ENCODE measurements around the gene CARMIL3.
"Not testable (repeated sequence)": the region's sequence is repeated elsewhere in the genome, so short reads cannot be mapped to it uniquely, and the experiment has no call there.

DNA sequence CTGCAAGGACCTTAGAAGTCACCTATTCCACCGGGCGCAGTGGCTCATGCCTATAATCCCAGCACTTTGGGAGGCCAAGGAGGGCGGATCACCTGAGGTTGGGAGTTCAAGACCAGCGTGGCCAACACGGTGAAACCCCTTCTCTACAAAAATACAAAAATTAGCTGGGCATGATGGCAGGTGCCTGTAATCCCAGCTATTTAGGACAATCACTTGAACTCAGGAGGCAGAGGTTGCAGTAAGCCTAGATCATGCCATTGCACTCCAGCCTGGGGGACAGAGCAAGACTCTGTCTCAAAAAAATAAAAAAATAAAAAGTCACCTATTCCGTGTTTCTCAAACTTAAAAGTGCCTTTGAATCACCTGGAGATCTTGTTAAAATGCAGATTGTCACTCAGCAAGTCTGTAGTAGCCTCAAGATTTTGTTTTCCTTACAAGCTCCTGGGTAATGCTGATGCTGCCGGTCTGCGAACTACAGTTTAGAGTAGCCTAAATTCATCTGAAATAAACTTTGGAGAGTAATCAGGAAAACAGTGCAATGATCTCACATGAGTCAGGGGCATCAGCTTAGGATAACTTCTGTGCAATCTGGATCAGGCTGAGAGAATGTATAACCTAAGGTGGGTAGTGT, 53.9 kb downstream of the CARMIL3 start:
- TF ChIP-seq, protein P1, sequence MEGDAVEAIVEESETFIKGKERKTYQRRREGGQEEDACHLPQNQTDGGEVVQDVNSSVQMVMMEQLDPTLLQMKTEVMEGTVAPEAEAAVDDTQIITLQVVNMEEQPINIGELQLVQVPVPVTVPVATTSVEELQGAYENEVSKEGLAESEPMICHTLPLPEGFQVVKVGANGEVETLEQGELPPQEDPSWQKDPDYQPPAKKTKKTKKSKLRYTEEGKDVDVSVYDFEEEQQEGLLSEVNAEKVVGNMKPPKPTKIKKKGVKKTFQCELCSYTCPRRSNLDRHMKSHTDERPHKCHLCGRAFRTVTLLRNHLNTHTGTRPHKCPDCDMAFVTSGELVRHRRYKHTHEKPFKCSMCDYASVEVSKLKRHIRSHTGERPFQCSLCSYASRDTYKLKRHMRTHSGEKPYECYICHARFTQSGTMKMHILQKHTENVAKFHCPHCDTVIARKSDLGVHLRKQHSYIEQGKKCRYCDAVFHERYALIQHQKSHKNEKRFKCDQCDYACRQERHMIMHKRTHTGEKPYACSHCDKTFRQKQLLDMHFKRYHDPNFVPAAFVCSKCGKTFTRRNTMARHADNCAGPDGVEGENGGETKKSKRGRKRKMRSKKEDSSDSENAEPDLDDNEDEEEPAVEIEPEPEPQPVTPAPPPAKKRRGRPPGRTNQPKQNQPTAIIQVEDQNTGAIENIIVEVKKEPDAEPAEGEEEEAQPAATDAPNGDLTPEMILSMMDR (conservative IDR thresholded peaks at IDR 0.05; ENCODE audit: low read depth in 2 of 2), result not testable (repeated sequence)
- TF ChIP-seq EZH2 (IDR thresholded peaks at IDR 0.05; ENCODE audit: low read depth, unreplicated experiment); EZH2phosphoT487 (IDR thresholded peaks at IDR 0.05; ENCODE audit: unreplicated experiment); POLR2AphosphoS5 (IDR thresholded peaks at IDR 0.05; ENCODE audit: low read depth): not testable (repeated sequence)
